ENCODE results near the gene SEMA6B. TPM values are rescaled to one million over a fixed set of nuclear protein-coding genes. Genes with fewer than 3 reads are reported as not detected.

SEMA6B gene
- total RNA-seq, 1 donor from 2014 or later, result 9.5 TPM

- no peak overlapping the region for H3K27ac Mint-ChIP-seq
- no peak for DNase-seq (ENCODE audit: extremely low spot score, unreplicated experiment)
- H3K9me3 Mint-ChIP-seq, result no peaks in the 10 kb centered on the region
- peak overlapping the region; percentile 49 for H3K4me3 Mint-ChIP-seq
- no peak for TF ChIP-seq CTCF (conservative IDR thresholded peaks at IDR 0.05)
- peaks cover 31% of the 10 kb centered on the region for H3K4me1 Mint-ChIP-seq (ENCODE audit: unreplicated experiment)
- peaks cover 43% of the 10 kb centered on the region for H3K27me3 Mint-ChIP-seq
- H3K36me3 Mint-ChIP-seq, result no peaks in the 10 kb centered on the region
Measured at GRCh38 chr19:4579389-4579788, 19.9 kb upstream of the SEMA6B start.

- H3K4me3 Mint-ChIP-seq, result peak overlapping the region; percentile 13
- H3K36me3 Mint-ChIP-seq, result no peaks in the 10 kb centered on the region
- no peaks in the 10 kb centered on the region for H3K9me3 Mint-ChIP-seq
- peaks cover 31% of the 10 kb centered on the region for H3K4me1 Mint-ChIP-seq (ENCODE audit: unreplicated experiment)
- no peak for TF ChIP-seq CTCF (conservative IDR thresholded peaks at IDR 0.05)
- no peak for DNase-seq (ENCODE audit: extremely low spot score, unreplicated experiment)
- no peak overlapping the region for H3K27ac Mint-ChIP-seq
- peaks cover 43% of the 10 kb centered on the region for H3K27me3 Mint-ChIP-seq
Measured at GRCh38 chr19:4578552-4579248, 19.2 kb upstream of the SEMA6B start.

GRCh38 chr19:4577020-4577782 is 17.7 kb upstream of the SEMA6B start:
- peaks cover 27% of the 10 kb centered on the region for H3K4me1 Mint-ChIP-seq (ENCODE audit: unreplicated experiment)
- DNase-seq (ENCODE audit: extremely low spot score, unreplicated experiment), result no peak
- peaks cover 33% of the 10 kb centered on the region for H3K27me3 Mint-ChIP-seq
- H3K4me3 Mint-ChIP-seq, result no peak overlapping the region
- peak overlapping the region; percentile 46 for H3K27ac Mint-ChIP-seq
- no peaks in the 10 kb centered on the region for H3K36me3 Mint-ChIP-seq
- H3K9me3 Mint-ChIP-seq, result no peaks in the 10 kb centered on the region
- no peak for TF ChIP-seq CTCF (conservative IDR thresholded peaks at IDR 0.05)

- Mint-ChIP-seq H3K9me3 (no peaks in the 10 kb centered on the region), H3K27me3 (peaks cover 29% of the 10 kb centered on the region), H3K36me3 (no peaks in the 10 kb centered on the region)
Measured at GRCh38 chr19:4576016-4576933, 16.8 kb upstream of the SEMA6B start.

More at GRCh38 chr19:4576016-4576933, 16.8 kb upstream of the SEMA6B start:
- TF ChIP-seq CTCF (conservative IDR thresholded peaks at IDR 0.05), result peak; percentile 83
- no peak for DNase-seq (ENCODE audit: extremely low spot score, unreplicated experiment)
- H3K4me1 Mint-ChIP-seq (ENCODE audit: unreplicated experiment), result peaks cover 23% of the 10 kb centered on the region
- peak overlapping the region; percentile 2 for H3K4me3 Mint-ChIP-seq
- H3K27ac Mint-ChIP-seq, result peak overlapping the region; percentile 50

Measured in type B pancreatic cell (in vitro differentiated cells).